GM10248 (cell line): ENCODE measurements around the gene TMEM128.

ENCODE experiments used
- CTCF ChIA-PET: fragments of 300-600 bp; sonication (Branson Sonifier 250); formaldehyde crosslinking; extraction: SDS; loops from one replicate; lab custom pipeline; 2021; ENCODE audit warnings: antibody characterized with exemption; lab: Yijun Ruan, JAX
- POLR2A ChIA-PET: fragments of 350-650 bp; sonication (Branson Sonifier 250); formaldehyde crosslinking; extraction: SDS; loops from one replicate; lab custom pipeline; 2020; ENCODE audit warnings: antibody characterized with exemption; lab: Yijun Ruan, JAX
- DNase-seq: peaks from one replicate; pipeline ENCODE4 v3.0.0; 2012; ENCODE audit errors: extremely low spot score
- TF ChIP-seq, protein P1 (sequence below): IDR thresholded peaks from 2 replicates; pipeline ENCODE4 v1.5.1; 2012; ENCODE audit warnings: mild to moderate bottlenecking, low read depth; ENCODE audit errors: extremely low read depth, missing control alignments, control extremely low read depth

Gene TMEM128

DNA sequence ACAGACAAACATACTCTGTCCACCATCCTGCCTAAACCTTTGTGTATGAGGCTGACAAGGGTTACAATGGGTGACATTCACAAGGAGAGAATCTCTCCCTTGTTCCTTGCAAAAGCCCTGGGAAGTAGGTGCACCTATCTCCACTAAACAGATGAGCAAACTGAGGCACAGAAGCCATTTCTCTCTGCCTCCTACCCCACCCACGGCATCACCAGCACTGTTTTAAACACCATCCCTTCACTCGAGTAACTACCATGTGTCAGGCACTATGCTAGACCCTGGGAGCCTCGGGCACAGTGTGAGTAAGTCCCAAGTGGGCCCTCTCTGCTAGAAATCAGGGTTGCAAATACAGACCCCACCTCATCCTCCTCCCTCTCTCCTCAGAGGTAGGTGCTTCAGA lies 41.0 kb upstream of the TMEM128 start:
- TF ChIP-seq, protein P1, sequence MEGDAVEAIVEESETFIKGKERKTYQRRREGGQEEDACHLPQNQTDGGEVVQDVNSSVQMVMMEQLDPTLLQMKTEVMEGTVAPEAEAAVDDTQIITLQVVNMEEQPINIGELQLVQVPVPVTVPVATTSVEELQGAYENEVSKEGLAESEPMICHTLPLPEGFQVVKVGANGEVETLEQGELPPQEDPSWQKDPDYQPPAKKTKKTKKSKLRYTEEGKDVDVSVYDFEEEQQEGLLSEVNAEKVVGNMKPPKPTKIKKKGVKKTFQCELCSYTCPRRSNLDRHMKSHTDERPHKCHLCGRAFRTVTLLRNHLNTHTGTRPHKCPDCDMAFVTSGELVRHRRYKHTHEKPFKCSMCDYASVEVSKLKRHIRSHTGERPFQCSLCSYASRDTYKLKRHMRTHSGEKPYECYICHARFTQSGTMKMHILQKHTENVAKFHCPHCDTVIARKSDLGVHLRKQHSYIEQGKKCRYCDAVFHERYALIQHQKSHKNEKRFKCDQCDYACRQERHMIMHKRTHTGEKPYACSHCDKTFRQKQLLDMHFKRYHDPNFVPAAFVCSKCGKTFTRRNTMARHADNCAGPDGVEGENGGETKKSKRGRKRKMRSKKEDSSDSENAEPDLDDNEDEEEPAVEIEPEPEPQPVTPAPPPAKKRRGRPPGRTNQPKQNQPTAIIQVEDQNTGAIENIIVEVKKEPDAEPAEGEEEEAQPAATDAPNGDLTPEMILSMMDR, result no peak
- ChIA-PET POLR2A (no interaction called here), CTCF (no interaction called here)
- DNase-seq, result no peak

DNA sequence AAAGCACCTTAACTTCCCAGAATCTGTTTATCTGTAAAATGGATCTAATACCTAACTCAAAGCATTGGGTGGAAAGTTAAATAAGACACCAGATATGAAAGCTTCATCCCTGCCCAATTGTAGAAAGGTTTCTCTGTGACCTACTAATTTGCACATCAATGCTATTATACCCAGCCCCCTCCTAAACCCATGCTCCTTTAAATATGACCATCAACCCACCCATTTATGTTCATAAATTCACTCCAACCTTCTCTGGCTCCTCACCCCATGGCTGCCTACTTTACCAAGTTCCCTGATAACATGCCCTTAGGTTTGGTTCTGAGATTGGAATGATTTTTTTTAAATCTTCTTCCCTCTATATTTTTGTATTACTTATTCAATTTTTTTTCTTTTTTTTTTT lies 40.1 kb upstream of the TMEM128 start:
- no peak for DNase-seq
- ChIA-PET CTCF (interaction anchor here (0.9 to 1.6 kb wide), 2 partner anchors 8 to 9 kb away, joined by 3 to 4 read pairs; no protein-coding TSS in a partner anchor), POLR2A (no interaction called here)
- TF ChIP-seq, protein P1, result no peak

GRCh38 chr4:4284827-4285618 lies 37.0 kb upstream of the TMEM128 start:
- no peak for DNase-seq
- ChIA-PET CTCF (interaction anchor here (0.8 to 1.8 kb wide), 8 partner anchors 10 to 33 kb away, joined by 3 to 8 read pairs (median 3); no protein-coding TSS in a partner anchor), POLR2A (no interaction called here)
- TF ChIP-seq, protein P1, result no peak

DNA sequence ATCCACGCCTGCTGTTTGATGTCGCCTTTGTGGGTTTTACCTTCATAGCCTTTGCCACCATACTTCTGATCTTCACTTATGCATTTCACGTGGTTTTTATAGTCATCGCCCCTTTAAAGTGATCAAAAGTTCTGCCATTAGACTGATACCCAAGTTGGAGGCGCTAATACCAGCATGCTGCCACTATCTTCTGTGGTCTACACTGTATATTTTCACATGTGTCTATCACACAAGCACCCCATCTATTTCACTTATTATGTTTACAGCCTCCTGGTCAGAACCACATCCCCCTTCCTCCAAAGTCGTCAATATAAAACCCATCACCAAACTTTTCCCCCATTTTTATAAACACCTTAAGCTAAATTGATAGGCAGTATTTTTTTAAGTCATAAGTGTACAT lies 33.8 kb upstream of the TMEM128 start:
- no peak for DNase-seq
- TF ChIP-seq, protein P1, result no peak
- ChIA-PET POLR2A (no interaction called here), CTCF (interaction anchor here (1.0 to 1.5 kb wide), 4 partner anchors 22 to 56 kb away, joined by 3 to 6 read pairs (median 4); partner anchors contain the start of gene TMEM128)

GRCh38 chr4:4277531-4277930 lies 29.5 kb upstream of the TMEM128 start:
- ChIA-PET CTCF (no interaction called here), POLR2A (no interaction called here)
- TF ChIP-seq, protein P1, result no peak
- DNase-seq, result no peak

DNA sequence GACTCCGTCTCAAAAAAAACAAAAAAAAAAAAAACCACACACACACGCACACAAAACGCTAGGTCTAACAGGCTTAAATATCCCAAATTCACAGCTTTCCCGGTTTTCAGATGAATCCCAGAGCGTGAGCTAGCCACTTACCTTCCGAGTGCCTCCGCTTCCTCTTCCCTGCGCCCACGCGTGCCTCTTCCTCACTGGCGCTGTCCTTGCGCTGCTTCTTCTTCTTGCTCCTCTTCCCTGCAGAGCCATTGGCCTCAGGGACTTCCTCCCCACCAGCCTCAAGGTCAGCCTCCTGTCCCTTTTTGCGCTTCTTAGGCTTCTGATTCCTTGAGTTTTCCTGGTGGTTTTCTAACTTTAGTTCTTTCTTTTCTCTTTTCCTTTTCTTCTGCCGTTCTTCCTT lies 26.2 kb upstream of the TMEM128 start:
- POLR2A ChIA-PET, result no interaction called here
- CTCF ChIA-PET, result interaction anchor here (1.0 to 1.8 kb wide), 3 partner anchors 11 to 61 kb away, joined by 3 to 8 read pairs (median 5); no protein-coding TSS in a partner anchor
- no peak for DNase-seq
- TF ChIP-seq, protein P1, result no peak
